CD4-positive, alpha-beta T cell treated with Interleukin-15 for 4 hours (primary cell): Measurements from ENCODE around the gene ALDH3B1.

ENCODE experiments used
- DNase-seq: peaks from one replicate; pipeline ENCODE4 v3.0.0-alpha.2; 2020; ENCODE audit warnings: low spot score

Gene ALDH3B1

DNA sequence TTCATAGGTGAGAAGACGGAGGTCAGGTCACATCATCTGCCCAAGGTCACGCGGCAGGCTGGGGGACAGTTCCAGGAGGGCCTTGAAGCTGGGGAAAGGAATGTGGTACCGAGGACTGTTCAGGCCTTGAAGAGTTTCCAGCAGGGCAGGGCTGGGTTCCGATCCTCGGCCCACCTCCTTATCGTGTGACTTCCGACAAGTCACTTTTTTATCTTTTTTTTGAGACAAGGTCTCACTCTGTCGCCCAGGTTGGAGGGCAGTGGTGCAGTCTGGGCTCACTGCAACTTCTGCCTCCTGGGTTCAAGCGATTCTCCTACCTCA is 21.0 kb downstream of the ALDH3B1 start:
- DNase-seq, result peak; percentile 12

DNA sequence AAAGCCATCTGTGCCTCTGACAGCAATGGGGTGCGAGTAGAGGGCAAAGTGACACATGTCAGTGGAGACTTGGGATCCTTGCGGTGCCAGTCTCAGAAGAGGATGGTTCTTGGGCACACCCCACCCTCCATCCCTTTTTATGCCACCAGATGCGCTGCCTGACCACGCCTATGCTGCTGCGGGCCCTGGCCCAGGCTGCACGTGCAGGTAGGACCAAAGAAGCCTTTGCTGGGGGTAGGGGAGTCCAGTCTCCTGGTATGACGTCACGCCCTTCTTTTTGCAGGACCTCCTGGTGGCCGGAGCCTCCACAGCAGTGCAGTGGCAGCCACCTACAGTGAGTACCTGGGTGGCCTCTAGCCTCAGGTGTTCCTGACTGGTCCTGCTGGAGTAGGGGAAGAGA is 21.9 kb downstream of the ALDH3B1 start:
- no peak for DNase-seq

GRCh38 chr11:68032997-68033707 is 23.0 kb downstream of the ALDH3B1 start:
- no peak for DNase-seq

DNA sequence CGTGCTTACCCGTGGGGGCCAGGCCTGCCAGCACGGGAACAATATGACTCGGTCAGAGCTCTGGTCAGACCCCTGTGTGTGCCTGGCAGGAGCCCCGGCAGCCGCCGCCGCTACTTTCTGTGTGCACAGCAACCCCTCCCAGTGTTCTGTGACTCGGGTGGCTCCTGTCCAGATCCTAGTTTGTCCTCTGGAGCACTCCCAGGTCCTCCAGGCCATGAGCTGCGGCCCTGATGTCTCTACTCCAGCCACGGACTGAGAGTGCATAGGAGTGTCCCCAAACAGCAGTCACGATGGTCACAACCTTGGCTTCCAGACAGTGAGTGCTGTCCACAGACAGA is 23.6 kb downstream of the ALDH3B1 start:
- no peak for DNase-seq

GRCh38 chr11:68035266-68035876 is 25.2 kb downstream of the ALDH3B1 start:
- no peak for DNase-seq

DNA sequence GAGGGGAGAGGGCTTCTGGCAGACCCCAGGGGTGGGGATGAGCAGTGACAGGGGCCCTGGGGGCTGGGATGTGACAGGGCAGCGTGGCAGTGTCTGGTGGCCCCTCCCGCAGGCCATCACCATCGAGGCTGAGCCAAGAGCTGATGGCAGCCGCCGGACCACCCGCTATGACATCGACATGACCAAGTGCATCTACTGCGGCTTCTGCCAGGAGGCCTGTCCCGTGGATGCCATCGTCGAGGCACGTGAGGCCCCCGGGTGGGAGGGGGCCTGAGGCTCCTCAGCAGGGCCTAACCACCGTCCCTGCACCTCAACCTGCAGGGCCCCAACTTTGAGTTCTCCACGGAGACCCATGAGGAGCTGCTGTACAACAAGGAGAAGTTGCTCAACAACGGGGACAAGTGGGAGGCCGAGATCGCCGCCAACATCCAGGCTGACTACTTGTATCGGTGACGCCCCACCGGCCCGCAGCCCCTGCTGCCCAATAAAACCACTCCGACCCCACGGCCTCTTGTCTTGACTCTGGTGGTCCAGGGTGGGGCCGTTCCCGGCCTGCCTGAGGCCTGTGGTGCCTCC is 26.1 kb downstream of the ALDH3B1 start:
- DNase-seq, result no peak

DNA sequence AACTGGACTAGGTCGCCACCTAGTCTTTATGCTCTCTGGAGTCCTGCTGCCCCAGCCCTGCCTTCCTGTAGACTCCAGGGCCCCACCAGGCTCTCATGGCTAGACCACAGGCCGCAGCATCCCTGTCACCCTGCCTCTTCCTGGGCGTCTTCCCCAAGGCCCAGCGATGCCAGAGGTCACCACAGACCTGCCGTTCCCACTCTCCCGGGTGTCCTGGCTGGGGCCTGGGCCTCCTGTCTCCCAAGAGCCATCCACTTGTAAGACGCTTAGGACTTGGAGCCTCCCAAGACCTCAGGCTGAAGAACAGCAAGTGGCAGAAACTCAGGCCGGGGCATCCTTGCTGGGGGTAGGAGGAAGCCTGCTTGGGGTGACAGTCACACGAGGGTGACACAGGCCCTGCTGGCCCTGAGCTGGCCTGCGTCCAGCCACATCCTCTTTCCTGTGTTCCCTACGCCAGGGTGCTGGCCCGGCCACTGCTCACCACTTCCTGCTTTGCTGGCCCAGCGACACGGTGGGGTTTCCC is 26.7 kb downstream of the ALDH3B1 start:
- peak; percentile 21 for DNase-seq

GRCh38 chr11:68037411-68038225 is 27.5 kb downstream of the ALDH3B1 start:
- no peak for DNase-seq

DNA sequence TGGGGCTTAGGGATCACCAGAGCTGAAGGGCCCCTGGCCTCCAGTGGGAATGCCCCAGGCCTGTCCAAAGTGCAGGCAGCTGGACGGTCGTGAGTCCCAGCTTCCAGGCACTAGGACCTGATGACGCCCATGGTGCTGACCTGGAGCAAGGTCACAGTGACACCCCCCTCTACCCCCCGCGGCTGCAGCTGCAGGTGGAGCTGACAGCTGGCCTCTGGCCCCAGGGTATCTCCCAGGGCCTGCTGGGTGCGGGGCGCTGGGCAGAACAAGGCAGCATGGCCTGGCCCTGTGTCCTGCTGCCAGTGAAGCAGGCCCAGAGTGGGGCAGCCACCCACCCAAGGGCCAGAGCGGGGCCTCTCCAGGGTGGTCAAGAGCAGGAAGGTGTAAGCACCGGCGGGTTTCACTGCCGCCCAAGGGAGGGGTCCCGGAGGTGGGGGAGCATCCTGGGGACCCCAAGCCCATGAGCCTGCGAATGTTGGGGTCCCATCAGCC is 28.1 kb downstream of the ALDH3B1 start:
- no peak for DNase-seq

DNA sequence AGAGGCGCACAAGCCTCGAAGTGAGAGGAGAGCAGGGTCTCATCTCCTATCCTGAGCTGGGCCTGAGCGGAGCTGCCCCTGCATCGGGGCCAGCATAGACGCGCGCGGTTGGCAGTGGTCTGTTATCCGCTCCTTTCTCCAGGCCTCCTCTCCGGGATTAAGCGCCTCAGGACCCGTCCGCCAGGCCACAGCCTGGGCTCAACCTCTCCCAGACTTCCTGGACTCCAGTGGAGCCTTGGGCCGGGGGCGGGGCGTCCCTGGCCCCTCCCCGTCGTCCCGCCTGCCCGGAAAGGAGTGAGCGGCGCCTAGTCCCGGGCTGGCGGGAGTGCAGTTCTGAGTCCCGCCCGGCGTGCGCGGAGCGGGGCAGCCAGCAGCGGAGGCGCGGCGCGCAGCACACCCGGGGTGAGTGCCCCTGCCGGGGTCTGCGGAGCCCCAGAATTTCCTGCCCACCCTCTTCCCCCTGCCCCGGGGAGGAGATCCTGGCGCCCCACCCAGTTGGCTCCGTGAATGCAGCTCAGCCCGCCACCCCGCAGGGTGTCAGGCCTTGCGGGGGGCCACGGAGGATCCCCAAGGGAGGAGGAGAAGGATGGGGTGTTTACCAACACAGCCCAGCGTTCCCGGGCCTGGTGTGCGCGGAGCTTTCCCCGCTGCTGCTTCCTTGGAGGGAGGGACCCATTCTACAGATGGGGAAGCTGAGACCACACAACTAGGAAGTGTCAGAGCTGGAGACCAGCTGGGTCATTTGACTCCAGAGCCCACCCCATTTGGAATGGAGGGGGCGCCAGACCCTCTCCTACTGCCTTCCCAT is 28.8 kb downstream of the ALDH3B1 start, which contains the start of gene TCIRG1:
TSS of gene TCIRG1 (plus strand) at position 308 of the 808 bp plus-strand sequence. CDS start 2,247 bp downstream, outside the sequence.
- peak; percentile 45 for DNase-seq

DNA sequence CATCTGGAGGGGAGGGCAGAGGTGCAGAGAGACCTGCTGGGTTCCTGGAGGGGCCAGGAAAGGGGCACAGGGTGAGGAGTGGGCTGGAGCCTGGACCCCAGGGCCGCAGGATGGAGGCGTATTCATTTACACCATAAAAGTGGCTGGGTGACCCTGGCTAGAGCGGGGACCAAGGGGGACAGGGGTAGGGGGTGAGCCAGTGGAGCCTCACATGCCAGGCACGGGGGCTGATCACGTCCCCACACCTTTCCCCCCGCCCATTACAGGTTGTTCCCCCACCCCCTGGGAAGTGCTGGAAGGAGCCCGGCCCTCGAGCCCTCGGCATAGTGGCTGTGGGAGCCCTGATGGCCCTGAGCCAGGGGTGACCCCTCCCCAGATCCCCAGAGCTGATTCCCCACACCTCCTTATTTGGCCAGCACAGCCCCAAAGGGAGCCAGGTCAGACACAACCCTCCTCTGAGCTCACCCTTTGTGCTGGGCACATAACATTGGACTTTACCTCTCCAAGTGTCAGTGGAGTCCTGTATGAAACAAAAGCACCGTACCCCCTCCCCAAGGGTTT is 29.5 kb downstream of the ALDH3B1 start:
- DNase-seq, result no peak

- DNase-seq, result peak; percentile 32
Observed at GRCh38 chr11:68040101-68040956, 30.2 kb downstream of the ALDH3B1 start.

DNA sequence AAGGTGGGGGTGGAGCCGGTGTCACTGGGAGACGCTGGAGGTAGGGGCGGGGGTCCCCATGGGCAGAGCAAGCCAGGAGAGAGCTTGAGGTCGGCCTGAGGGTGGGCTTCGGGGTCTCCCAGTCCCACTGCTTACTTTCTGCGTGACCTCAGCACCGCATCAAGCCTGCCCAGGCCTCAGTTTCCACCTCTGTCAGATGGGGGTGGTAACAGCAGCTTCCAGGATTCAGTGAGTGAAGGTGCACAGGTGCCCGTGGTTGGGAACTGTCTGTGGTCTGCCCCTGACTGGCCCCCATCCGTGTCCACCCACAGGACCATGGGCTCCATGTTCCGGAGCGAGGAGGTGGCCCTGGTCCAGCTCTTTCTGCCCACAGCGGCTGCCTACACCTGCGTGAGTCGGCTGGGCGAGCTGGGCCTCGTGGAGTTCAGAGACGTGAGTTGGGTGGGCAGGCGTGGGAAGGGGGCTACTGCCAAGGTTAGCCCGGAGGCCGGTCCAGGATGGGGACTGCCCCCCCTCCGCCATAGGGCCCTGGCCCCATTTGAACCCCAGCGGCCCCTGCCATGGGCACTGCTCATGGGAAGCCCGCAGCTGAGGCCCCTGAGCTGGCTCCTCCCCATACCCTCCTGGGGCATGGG is 30.9 kb downstream of the ALDH3B1 start:
- no peak for DNase-seq

DNA sequence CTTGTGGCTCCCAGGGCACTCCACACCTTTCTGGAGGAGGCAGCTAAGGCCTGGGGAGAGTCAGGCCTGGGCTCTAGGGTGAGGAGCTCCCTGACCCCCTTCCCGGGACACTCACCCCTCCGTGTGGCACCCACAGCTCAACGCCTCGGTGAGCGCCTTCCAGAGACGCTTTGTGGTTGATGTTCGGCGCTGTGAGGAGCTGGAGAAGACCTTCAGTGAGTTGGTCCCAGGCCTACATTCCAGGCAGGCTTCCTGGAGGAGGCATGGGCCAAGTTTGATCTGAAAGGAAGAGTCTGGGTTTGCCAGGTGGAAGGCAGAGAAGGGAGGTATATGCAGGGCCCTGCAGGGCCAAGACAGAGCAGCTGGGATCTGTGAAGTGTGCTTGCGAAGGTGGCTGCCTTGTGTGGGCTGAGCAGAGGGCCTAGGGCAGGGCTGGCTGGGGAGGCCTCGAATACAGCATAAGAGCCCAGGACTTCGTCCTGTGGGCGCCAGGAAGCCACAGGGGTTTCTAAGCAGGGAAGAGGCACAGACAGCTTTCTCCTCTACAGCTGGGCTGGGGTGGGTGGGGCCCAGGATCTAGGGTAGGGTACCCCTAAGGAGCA is 31.6 kb downstream of the ALDH3B1 start:
- no peak for DNase-seq

DNA sequence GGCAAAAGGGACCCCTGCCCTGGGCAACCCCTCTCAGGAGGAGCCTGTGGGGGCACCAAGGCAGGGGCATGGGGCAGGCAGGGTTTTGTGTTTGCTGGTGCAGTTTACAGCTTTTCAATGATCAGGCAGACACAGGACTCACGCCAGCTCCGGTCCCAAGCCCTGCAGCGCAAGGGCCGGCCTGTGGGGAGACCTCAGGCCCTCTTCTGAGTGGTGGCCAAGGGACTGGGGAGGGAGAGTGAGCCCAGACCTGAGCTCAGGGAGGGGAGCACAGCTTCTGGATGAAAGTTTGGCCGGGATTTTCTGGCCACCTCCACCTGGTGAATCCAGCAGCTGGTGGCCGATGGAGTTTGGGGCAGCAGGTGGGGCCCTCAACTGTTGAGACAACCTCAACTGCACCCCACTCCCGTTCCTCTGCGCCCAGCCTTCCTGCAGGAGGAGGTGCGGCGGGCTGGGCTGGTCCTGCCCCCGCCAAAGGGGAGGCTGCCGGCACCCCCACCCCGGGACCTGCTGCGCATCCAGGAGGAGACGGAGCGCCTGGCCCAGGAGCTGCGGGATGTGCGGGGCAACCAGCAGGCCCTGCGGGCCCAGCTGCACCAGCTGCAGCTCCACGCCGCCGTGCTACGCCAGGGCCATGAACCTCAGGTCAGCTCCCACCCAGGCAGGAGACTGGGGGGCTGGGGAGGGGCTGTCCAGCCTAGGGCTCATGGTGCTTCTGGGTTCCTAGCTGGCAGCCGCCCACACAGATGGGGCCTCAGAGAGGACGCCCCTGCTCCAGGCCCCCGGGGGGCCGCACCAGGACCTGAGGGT is 32.3 kb downstream of the ALDH3B1 start:
- DNase-seq, result no peak

GRCh38 chr11:68043029-68043348 is 32.9 kb downstream of the ALDH3B1 start:
- DNase-seq, result no peak

- no peak for DNase-seq
Observed at GRCh38 chr11:68043349-68044144, 33.4 kb downstream of the ALDH3B1 start.
